ENCODE data around the gene LMO2.
"Not testable (repeated sequence)": the region's sequence is repeated elsewhere in the genome, so short reads cannot be mapped to it uniquely, and the experiment has no call there.

Gene LMO2

DNA sequence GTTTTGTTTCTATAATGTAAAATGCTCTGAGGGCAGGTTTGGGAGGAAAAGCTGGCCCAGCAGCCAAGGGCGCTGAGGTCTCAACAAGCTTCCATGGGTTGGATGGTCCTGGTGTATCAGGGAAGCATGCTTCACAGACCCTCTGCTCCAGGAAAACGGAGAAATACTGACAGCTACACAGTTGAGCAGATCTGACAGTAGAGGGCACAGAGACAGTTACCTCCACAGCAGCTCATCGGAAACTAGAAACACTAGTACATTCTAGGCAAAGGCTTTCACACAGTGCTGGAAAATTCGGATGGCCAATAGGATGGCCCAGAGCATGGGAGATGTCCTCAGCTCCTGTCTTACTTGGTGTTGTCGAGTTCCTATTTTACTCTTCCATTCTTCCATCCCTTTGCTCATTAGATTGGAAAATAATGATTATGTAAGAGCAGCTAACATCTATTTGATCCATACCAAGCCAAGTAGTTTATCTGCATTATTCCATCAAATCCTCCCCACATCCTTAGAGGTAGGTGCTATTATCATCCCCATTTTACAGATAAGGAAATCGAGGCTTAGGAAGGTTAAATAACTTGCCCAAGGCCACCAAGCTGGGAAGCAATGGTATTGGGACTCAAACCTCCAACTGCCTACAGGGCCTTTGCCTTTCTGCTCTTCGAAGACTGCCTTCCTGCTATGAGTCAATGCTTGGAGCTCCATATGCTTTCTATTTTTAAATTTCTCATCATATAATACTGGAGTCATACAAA lies 28.3 kb downstream of the LMO2 start:
- DNase-seq (ENCODE audit: low read depth, low spot score): no peak

DNA sequence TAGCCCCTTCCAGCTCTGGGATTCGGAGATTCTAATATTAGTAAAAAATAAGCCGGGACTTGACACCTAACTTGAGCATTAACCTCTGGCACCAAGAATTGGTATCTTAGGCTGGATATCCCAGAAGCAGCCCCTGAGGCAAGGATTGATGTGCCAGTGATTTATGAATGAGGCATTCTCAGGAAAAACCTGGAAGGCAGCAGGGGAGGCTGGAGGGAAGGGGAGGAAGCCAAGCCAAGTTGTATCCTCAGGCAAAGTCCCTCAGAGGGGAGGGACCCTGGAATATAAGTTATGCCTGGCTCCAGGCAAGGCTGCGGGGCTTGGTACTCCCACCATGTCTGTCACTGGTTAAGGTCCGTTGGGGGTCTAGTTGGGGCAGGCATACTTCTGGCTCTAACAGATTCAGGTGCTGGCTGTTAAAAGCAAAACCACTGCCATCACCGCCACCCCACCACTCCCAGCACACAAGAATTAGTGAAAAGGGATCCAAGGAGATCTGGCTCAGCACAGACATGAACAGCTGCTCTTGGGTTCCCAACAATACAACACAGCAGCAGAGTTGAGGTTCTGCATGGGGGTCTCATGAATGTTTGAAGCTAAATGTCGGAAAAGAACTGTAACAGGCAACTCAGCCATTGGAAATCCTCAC lies 29.8 kb downstream of the LMO2 start:
- no peak for DNase-seq (ENCODE audit: low read depth, low spot score)

DNA sequence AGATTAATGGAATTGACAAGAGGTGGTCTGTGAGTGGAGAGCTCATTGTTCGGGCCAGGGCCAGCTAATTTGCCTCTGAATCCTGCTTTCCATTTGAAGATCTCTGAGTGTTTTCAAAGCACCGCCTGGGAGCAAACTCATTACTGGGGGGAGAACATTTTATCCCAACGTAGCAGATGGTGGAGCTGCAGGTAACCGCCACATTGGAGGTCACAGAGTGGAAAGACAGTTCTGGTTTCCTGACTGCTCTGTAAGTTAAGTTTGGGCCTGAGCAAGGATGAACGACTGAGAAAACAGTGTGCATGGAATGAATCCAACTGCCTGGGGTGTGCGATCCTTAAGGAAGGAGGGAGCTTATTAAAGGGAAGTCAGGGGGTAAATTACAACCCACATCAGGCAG lies 30.5 kb downstream of the LMO2 start:
- no peak for DNase-seq (ENCODE audit: low read depth, low spot score)

DNA sequence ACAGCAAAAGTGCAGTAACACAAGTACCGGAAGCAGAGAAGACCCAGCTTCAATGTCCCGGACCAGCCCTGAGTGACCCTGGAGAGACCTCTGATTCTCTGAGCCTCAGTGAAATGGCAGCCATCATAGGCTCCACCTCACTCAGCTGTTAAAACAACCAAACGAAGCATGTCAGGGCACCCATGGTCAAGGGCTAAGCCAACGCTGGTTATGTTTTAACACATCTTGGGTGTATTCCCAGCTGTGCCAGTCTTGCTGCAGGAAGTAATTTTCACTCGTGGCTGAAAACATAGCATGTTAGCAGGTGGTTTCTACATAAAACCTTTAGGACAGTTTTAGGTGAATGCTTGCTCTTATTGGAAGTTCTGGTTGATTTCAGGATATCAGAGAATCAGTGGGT lies 30.9 kb downstream of the LMO2 start:
- no peak for DNase-seq (ENCODE audit: low read depth, low spot score)

GRCh38 chr11:33859306-33859705 lies 32.6 kb downstream of the LMO2 start:
- no peak for DNase-seq (ENCODE audit: low read depth, low spot score)

DNA sequence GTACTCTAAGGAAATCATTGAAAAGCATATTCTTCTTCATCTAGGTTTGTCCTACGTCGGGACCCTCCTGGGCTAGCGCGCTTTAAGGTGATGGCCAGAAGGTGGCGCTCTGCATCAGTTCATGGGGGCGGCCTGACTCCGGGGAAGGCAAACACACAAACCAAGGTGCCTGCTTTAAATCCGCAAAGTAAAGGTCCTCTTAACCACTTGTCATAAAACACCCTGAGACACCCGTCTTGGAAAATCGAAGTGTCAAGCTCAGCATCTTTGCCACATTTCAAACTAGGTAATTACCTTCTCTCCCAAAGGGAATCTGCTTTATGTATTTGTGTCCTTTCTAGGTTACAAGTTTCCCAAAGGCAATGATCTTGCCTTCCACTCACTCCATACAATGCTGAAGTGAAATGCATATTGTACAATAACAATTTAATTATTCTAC lies 33.9 kb downstream of the LMO2 start:
- DNase-seq (ENCODE audit: low read depth, low spot score): no peak

GRCh38 chr11:33855500-33855899 lies 36.4 kb downstream of the LMO2 start:
- no peak for DNase-seq (ENCODE audit: low read depth, low spot score)

DNA sequence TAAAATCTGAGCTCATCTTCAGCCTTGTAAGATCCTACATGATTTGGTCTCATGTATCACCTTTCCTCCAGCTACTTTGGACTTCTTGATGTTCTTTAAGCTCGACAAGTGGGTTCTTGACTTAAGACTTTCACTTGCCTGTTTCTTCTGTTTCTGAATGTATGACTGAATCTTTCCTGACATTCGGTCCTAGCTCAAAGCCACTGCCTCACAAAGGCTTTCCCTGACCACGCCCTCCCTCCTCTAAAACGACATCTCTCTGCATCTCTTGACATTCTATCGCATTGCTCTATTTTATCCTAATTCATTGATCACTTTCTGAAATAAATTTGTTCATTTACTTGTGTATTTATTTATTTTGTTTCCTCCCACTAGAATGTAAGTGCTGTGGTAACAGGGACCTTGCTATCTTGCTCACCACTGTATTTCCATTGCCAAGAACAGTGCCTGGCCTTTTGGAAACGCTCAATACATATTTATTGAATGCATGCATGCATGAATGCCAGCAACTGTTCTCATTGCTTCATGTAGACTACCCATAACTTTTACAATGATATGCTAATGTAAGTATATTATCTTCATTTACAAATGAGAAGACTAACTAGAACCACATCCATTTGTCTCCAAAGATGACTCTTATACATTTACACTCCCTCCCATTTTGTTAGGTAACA lies 43.0 kb downstream of the LMO2 start:
- DNase-seq (ENCODE audit: low read depth, low spot score): no peak

DNA sequence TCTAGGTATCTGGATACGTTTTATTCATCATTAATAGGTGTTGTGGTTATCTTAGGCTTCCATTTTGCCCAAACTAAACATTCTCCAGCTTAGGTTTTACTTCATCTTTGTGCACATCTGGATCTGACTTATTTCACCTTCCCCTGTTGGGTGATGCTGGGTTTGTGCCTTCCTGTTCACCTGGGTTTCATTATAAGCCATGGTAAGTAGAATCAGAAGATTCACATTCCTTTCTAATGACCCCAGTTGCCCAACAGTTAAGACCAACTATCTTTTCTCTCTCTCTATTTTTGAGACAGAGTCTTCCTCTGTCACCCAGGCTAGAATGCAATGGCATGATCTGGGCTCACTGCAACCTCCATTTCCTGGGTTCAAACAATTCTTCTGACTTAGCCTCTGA lies 44.6 kb downstream of the LMO2 start:
- no peak for DNase-seq (ENCODE audit: low read depth, low spot score)

DNA sequence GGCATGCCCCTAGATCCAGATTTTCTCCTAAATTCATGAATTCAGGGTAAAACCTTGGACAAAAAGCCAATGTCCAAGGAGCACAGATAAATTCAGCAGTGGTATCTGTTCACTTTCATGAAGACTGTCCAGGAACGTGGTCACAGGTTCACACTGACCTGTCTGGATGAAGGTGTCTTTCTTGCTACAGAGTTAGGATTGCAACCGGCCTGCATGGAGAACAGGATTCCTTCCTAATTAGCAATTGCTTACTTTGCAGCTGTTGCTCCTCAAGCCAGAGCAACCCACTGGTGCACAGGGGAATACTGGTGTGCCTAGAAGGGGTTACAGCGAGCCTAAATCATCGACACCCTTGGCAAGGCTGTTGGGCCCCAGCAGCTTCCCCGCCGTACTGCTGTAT lies 47.6 kb downstream of the LMO2 start:
- no peak for DNase-seq (ENCODE audit: low read depth, low spot score)

- no peak for DNase-seq (ENCODE audit: low read depth, low spot score)
Observed at GRCh38 chr11:33843018-33843417, 48.9 kb downstream of the LMO2 start.

- DNase-seq (ENCODE audit: low read depth, low spot score): no peak
Observed at GRCh38 chr11:33842236-33842915, 49.5 kb downstream of the LMO2 start.

DNA sequence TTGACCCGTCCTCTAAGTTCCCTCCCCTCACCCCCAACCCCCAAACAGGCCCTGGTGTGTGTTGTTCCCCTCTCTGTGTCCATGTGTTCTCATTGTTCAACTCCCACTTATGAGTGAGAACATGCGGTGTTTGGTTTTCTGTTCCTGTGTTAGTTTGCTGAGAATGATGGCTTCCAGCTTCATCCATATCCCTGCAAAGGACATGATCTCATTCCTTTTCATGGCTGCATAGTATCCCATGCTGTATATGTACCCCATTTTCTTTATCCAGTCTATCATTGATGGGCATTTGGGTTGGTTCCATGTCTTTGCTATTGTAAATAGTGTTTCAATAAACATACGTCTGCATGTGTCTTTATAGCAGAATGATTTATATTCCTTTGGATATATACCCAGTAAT lies 53.6 kb downstream of the LMO2 start:
- not testable (repeated sequence) for DNase-seq (ENCODE audit: low read depth, low spot score)

DNA sequence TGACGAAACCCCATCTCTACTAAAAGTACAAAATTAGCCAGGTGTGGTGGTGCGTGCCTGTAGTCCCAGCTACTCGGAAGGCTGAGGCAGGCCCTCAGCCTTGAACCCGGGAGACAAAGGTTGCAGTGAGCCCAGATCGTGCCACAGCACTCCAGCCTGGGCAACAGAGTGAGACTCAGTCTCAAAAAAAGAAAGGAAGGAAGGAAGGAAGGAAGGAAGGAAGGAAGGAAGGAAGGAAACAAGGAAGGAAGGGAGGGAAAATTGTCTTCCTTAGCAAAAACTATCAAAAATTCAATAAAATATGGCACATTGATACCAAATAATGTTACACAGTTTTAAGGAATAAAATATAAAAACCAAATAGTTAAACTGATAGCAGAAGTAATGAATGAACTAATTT lies 54.5 kb downstream of the LMO2 start:
- not testable (repeated sequence) for DNase-seq (ENCODE audit: low read depth, low spot score)

GRCh38 chr11:33835143-33835878 lies 56.6 kb downstream of the LMO2 start:
- DNase-seq (ENCODE audit: low read depth, low spot score): no peak

DNA sequence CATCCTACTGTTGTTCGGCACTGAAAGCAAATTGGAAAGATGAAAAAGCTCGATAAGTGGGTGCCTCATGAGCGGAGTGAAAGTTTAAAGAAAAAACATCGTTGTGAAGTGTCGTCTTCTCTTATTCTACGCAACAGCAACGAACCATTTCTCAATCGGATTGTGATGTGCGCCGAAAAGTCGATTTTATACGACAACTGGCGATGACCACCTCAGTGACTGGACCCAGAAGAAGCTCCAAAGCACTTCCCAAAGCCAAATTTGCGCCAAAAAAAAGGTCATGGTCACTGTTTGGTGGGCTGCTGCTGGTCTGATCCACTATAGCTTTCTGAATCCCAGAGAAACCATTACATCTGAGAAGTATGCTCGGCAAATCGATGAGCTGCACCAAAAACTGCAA lies 59.2 kb downstream of the LMO2 start:
- no peak for DNase-seq (ENCODE audit: low read depth, low spot score)

DNA sequence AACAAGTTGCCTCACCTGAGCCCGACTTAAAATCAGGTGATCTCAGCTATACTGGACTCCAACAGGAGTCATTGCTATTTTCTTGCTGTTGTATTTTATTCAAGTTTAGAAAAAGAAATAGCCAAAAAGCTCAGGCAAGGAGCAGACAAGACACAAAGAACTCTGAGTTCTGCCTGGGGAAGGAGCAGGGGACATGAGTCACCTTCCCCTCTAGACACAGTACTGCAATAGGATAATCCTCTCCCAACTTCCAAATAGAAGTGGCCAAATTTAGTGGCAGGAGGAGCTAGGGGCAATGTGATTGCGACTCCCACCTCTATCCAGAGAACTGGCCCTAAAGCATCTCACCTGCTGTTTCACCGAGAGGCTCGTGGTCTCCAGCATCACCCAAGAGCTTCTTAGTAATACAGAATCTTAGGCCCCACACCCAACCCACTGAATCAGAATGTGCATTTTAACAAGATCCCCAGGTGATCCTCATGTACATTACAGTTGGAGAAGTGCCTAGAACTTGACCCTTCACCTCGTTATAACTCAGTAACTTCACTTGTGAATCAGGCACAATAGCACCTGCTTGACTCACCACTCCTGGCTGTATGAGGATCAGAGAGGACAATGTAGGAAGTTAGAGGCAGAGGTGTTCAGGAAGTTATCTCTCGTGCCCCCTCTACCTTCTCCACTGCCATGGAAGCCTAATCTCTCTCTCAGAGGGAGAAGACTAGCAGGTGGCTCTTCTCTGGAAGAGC lies 60.8 kb downstream of the LMO2 start:
- no peak for DNase-seq (ENCODE audit: low read depth, low spot score)

GRCh38 chr11:33829430-33830141 lies 62.3 kb downstream of the LMO2 start:
- DNase-seq (ENCODE audit: low read depth, low spot score): no peak

DNA sequence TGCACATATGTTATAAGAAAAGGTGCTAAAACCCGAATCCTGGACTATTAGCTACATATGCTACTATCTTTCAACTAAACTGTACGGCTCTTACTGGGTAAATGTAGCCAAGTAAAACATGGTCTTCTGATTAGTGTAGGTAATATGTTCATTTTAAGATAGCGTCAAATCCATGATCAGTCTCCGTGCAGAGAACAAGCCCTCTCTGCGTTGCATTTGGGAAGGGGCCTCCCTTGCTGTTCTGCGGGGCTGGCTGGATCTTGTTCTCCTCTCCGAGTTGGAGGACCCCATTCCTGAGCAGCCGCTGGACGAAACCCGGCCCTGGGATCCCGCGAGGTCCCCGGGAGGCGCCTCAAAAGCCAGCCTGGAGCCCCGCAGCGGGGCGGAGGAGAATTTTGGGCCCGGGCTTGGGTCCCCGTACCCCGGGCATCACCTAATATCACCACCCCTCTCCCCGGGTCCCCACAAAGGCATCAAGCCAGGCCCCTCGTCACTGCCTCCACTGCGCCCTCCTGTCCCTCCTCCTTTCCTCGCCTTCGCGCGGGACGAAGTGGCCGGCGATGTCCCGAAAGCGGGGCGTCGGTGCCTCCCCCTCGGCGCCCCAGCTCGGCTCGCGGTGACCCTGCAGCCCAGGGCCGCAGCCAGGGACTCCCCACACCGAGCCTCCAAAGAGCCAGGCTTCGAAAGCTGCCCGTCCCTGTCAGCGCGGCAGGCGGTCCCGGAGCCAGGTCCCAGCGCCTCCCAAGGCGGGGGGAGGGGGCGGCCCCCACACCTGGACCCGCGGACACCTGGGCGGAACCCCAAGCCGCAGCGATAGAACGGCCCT lies 63.1 kb downstream of the LMO2 start:
- no peak for DNase-seq (ENCODE audit: low read depth, low spot score)

Data from iPS DF 19.7 (cell line).